WTC11 (cell line): ENCODE measurements around the gene SPTLC2.

Experiments
- CTCF ChIP-seq: fragments of 200-600 bp; IDR thresholded peaks from 2 replicates; pipeline ENCODE4 v1.8.0; 2022; ENCODE audit warnings: antibody characterized with exemption
- E2F4 ChIP-seq: sonication (generic); formaldehyde crosslinking; IDR thresholded peaks from 2 replicates; pipeline ENCODE4 v1.8.1; 2022; ENCODE audit warnings: low read depth, mild to moderate bottlenecking, moderate library complexity, missing genetic modification reagents, borderline replicate concordance
- ELF4 ChIP-seq: sonication (generic); formaldehyde crosslinking; IDR thresholded peaks from 2 replicates; pipeline ENCODE4 v1.8.1; 2022; ENCODE audit warnings: low read depth, mild to moderate bottlenecking, moderate library complexity, missing genetic modification reagents
- FOXP4 ChIP-seq: sonication (generic); formaldehyde crosslinking; IDR thresholded peaks from 2 replicates; pipeline ENCODE4 v1.8.0; 2022; ENCODE audit warnings: mild to moderate bottlenecking, missing genetic modification reagents
- MAX ChIP-seq: sonication (generic); formaldehyde crosslinking; IDR thresholded peaks from 2 replicates; pipeline ENCODE4 v1.8.0; 2022; ENCODE audit warnings: mild to moderate bottlenecking, missing genetic modification reagents
- NFYB ChIP-seq: sonication (generic); formaldehyde crosslinking; conservative IDR thresholded peaks from 2 replicates; pipeline ENCODE4 v1.8.0; 2022; ENCODE audit warnings: low read depth, missing genetic modification reagents
- SP1 ChIP-seq: sonication (generic); formaldehyde crosslinking; conservative IDR thresholded peaks from 2 replicates; pipeline ENCODE4 v1.8.1; 2022; ENCODE audit warnings: missing genetic modification reagents
- TEAD4 ChIP-seq: sonication (generic); formaldehyde crosslinking; IDR thresholded peaks from 2 replicates; pipeline ENCODE4 v1.8.0; 2022; ENCODE audit warnings: mild to moderate bottlenecking, missing genetic modification reagents
- USF2 ChIP-seq: sonication (generic); formaldehyde crosslinking; IDR thresholded peaks from 2 replicates; pipeline ENCODE4 v1.8.1; 2023; ENCODE audit warnings: mild to moderate bottlenecking, missing genetic modification reagents, moderate library complexity
- ZNF138 ChIP-seq: sonication (generic); formaldehyde crosslinking; conservative IDR thresholded peaks from 2 replicates; pipeline ENCODE4 v1.8.1; 2022; ENCODE audit warnings: mild to moderate bottlenecking, moderate library complexity, missing genetic modification reagents

GRCh38 chr14:77470224-77470870 lies 146.1 kb downstream of the SPTLC2 start:
- no peak for TF ChIP-seq CTCF
- TF ChIP-seq TEAD4 (CRISPR knock-in tag), result no peak
- TF ChIP-seq ELF4 (CRISPR knock-in tag), result no peak
- no peak for TF ChIP-seq NFYB
- TF ChIP-seq ZNF138 (CRISPR knock-in tag), result no peak
- TF ChIP-seq USF2 (CRISPR knock-in tag), result no peak
- TF ChIP-seq SP1, result no peak
- TF ChIP-seq MAX (CRISPR knock-in tag), result no peak
- no peak for TF ChIP-seq E2F4 (CRISPR knock-in tag)
- TF ChIP-seq FOXP4, result no peak
